ENCODE measurements around the gene TUBB2A. TPM values are rescaled to one million over a fixed set of nuclear protein-coding genes. Genes with fewer than 3 reads are reported as not detected.

TUBB2A gene
- total and polyA plus RNA-seq, 2 of the 13 experiments (the other 11 are each of a cell fraction or from before 2014, with no cell fraction given), result 35.3 to 106 TPM

DNA sequence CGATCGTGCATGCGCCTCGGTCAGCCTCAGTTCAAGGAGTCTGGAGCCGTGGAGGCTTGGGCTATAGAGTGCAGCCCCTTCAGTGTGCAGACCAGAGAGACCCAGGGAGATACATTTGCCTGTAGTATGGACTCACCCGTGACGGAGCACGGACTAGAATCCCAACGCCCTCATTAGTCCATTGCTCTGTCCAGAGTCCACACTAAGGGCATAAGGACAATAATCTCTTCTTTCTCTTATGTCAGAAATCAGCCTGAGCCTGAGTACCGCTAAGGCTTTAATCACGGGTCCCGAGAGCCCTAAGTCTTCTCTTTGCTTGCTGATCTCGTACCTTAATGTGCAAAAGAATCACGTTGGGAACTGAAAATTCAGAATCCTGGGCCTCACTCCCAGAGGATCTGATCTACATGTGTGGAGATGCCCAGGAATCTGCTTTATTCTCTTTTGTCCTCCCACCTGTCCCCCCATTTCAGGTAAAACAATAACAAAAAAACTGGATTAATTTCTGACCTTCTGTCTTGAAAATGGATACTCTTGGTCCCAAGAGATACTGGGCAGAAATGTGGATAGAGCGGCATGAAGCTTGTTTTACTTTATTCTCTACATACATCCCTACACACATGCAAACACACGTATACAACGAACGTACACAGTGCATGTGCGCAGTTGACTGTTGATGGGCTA lies 38.2 kb downstream of the TUBB2A start (continued):
- TF ChIP-seq GLI4 (CRISPR knock-in tag; IDR thresholded peaks at IDR 0.05; ENCODE audit: borderline replicate concordance) (no peak; the same call in 1 of the 2 replicates), HOXA3 (CRISPR knock-in tag; IDR thresholded peaks at IDR 0.05) (no peak; the same call in 1 of the 2 replicates), MEIS1 (CRISPR knock-in tag; IDR thresholded peaks at IDR 0.05; ENCODE audit: borderline replicate concordance) (no peak), ZNF564 (CRISPR knock-in tag; IDR thresholded peaks at IDR 0.05) (no peak), ZNF354B (CRISPR knock-in tag; IDR thresholded peaks at IDR 0.05) (0 out of 2 replicates have a peak, but pooled peaks have one; percentile 47), FIP1L1 (IDR thresholded peaks at IDR 0.05; ENCODE audit: borderline replicate concordance, insufficient read depth, low read depth, low read length) (no peak), CENPX (CRISPR knock-in tag; IDR thresholded peaks at IDR 0.05) (no peak), ZNF891 (CRISPR knock-in tag; IDR thresholded peaks at IDR 0.05) (no peak), ZNF12 (CRISPR knock-in tag; IDR thresholded peaks at IDR 0.05) (no peak), ATF7 (IDR thresholded peaks at IDR 0.05) (no peak), ATF7 (CRISPR knock-in tag; IDR thresholded peaks at IDR 0.05) (no peak), RBM39 (IDR thresholded peaks at IDR 0.05; ENCODE audit: low read depth, low read length, poor library complexity, severe bottlenecking) (no peak), ZNF552 (CRISPR knock-in tag; IDR thresholded peaks at IDR 0.05; ENCODE audit: borderline replicate concordance) (no peak), TCF7L2 (IDR thresholded peaks at IDR 0.05; ENCODE audit: low read depth, low read length) (no peak), ZNF607 (CRISPR knock-in tag; IDR thresholded peaks at IDR 0.05; ENCODE audit: borderline replicate concordance) (no peak), ARID2 (CRISPR knock-in tag; IDR thresholded peaks at IDR 0.05; ENCODE audit: borderline replicate concordance) (peak; percentile 65; the same call in 1 of the 2 replicates), SALL2 (CRISPR knock-in tag; IDR thresholded peaks at IDR 0.05) (no peak; the same call in 1 of the 2 replicates), WIZ (CRISPR knock-in tag; IDR thresholded peaks at IDR 0.05) (no peak), NFRKB (IDR thresholded peaks at IDR 0.05) (no peak), NKX3-1 (CRISPR knock-in tag; IDR thresholded peaks at IDR 0.05) (0 out of 2 replicates have a peak, but pooled peaks have one; percentile 74), ZFX (CRISPR knock-in tag; IDR thresholded peaks at IDR 0.05; ENCODE audit: low read depth) (no peak; the same call in none of the 2 replicates)
- TF ChIP-seq, protein P1, sequence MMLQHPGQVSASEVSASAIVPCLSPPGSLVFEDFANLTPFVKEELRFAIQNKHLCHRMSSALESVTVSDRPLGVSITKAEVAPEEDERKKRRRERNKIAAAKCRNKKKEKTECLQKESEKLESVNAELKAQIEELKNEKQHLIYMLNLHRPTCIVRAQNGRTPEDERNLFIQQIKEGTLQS (CRISPR knock-in tag; IDR thresholded peaks at IDR 0.05), result no peak
- TF ChIP-seq, protein P2, sequence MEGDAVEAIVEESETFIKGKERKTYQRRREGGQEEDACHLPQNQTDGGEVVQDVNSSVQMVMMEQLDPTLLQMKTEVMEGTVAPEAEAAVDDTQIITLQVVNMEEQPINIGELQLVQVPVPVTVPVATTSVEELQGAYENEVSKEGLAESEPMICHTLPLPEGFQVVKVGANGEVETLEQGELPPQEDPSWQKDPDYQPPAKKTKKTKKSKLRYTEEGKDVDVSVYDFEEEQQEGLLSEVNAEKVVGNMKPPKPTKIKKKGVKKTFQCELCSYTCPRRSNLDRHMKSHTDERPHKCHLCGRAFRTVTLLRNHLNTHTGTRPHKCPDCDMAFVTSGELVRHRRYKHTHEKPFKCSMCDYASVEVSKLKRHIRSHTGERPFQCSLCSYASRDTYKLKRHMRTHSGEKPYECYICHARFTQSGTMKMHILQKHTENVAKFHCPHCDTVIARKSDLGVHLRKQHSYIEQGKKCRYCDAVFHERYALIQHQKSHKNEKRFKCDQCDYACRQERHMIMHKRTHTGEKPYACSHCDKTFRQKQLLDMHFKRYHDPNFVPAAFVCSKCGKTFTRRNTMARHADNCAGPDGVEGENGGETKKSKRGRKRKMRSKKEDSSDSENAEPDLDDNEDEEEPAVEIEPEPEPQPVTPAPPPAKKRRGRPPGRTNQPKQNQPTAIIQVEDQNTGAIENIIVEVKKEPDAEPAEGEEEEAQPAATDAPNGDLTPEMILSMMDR (CRISPR knock-in tag; IDR thresholded peaks at IDR 0.05), result no peak
- TF ChIP-seq, protein P3, sequence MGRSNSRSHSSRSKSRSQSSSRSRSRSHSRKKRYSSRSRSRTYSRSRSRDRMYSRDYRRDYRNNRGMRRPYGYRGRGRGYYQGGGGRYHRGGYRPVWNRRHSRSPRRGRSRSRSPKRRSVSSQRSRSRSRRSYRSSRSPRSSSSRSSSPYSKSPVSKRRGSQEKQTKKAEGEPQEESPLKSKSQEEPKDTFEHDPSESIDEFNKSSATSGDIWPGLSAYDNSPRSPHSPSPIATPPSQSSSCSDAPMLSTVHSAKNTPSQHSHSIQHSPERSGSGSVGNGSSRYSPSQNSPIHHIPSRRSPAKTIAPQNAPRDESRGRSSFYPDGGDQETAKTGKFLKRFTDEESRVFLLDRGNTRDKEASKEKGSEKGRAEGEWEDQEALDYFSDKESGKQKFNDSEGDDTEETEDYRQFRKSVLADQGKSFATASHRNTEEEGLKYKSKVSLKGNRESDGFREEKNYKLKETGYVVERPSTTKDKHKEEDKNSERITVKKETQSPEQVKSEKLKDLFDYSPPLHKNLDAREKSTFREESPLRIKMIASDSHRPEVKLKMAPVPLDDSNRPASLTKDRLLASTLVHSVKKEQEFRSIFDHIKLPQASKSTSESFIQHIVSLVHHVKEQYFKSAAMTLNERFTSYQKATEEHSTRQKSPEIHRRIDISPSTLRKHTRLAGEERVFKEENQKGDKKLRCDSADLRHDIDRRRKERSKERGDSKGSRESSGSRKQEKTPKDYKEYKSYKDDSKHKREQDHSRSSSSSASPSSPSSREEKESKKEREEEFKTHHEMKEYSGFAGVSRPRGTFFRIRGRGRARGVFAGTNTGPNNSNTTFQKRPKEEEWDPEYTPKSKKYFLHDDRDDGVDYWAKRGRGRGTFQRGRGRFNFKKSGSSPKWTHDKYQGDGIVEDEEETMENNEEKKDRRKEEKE (IDR thresholded peaks at IDR 0.05), result no peak

Data from HepG2 (cell line).